ENCODE measurements around the gene CDRT15L2.
"Not testable (repeated sequence)": the region's sequence is repeated elsewhere in the genome, so short reads cannot be mapped to it uniquely, and the experiment has no call there.

Gene CDRT15L2

DNA sequence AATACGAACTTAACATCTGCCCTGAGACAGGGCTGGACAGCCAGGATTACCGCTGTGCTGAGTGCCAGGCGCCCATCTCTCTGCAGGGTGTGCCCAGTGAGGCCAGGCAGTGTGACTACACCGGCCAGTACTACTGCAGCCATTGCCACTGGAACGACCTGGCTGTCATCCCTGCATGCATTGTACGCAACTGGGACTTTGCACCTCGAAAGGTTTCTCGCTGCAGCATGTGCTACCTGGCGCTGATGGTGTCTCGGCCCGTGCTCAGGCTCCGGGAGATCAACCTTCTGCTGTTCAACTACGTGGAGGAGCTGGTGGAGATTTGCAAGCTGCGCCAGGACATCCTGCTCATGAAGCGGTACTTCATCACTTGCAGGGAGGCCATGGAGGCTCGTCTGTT is 33.7 kb downstream of the CDRT15L2 start:
- TF ChIP-seq OSR1 (CRISPR knock-in tag; IDR thresholded peaks at IDR 0.05) (no peak), POU6F1 (CRISPR knock-in tag; IDR thresholded peaks at IDR 0.05; ENCODE audit: borderline replicate concordance, low read depth) (no peak), ZFP3 (CRISPR knock-in tag; IDR thresholded peaks at IDR 0.05) (no peak), RARB (CRISPR knock-in tag; IDR thresholded peaks at IDR 0.05) (no peak), PATZ1 (CRISPR knock-in tag; IDR thresholded peaks at IDR 0.05; ENCODE audit: borderline replicate concordance) (no peak), ZNF70 (CRISPR knock-in tag; IDR thresholded peaks at IDR 0.05) (no peak), ZFP30 (CRISPR knock-in tag; IDR thresholded peaks at IDR 0.05) (no peak), ARNTL (CRISPR knock-in tag; IDR thresholded peaks at IDR 0.05; ENCODE audit: borderline replicate concordance, low read depth) (no peak)
- ATAC-seq: no peak

DNA sequence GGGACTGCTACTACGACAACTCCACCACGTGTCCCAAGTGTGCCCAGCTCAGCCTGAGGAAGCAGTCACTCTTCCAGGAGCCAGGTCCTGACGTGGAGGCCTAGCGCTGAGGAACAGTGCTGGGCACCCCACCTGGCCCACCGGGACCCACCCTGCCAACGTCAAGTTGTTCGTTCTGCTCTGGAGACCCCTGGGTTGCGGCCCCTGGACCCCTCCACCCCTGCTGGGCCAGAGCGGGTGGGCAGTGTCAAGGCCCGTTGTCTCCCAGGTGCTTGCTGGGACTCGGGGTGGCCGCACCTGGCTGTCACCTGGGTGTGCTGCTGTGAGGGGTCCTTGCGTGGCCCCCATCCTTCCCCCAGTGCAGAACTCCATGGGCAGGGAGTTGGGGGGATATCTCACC is 34.4 kb downstream of the CDRT15L2 start:
- no peak for TF ChIP-seq ZFP30 (CRISPR knock-in tag; IDR thresholded peaks at IDR 0.05)
- no peak for TF ChIP-seq POU6F1 (CRISPR knock-in tag; IDR thresholded peaks at IDR 0.05; ENCODE audit: borderline replicate concordance, low read depth)
- TF ChIP-seq ESRRG (CRISPR knock-in tag; IDR thresholded peaks at IDR 0.05): no peak
- ATAC-seq: no peak

DNA sequence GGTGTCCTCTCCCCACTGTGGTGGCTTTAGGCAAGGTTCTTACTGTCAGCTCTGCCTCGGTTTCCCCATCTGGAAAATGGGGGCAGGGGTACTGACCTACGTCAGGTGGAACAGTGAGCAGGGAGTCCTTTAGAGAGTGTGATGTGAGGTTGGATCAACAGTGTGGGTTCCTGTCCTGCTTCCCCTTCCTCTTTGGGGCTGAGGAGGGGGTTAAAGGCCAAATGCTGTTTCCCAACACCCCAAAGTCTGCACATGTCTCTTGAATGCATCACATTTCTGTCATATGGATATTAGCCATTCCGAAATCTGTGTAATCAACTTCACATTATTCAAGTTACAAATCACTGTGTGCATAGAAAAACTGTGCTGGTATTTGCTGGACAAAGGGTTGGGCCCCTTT is 35.9 kb downstream of the CDRT15L2 start:
- not testable (repeated sequence) for ATAC-seq
